ENCODE data around the gene ST6GALNAC3. TPM values are rescaled to one million over a fixed set of nuclear protein-coding genes. Genes with fewer than 3 reads are reported as not detected.

The ST6GALNAC3 gene
- total RNA-seq, 2 donors from 2014 or later: 0.28 TPM; not detected in 1

DNA sequence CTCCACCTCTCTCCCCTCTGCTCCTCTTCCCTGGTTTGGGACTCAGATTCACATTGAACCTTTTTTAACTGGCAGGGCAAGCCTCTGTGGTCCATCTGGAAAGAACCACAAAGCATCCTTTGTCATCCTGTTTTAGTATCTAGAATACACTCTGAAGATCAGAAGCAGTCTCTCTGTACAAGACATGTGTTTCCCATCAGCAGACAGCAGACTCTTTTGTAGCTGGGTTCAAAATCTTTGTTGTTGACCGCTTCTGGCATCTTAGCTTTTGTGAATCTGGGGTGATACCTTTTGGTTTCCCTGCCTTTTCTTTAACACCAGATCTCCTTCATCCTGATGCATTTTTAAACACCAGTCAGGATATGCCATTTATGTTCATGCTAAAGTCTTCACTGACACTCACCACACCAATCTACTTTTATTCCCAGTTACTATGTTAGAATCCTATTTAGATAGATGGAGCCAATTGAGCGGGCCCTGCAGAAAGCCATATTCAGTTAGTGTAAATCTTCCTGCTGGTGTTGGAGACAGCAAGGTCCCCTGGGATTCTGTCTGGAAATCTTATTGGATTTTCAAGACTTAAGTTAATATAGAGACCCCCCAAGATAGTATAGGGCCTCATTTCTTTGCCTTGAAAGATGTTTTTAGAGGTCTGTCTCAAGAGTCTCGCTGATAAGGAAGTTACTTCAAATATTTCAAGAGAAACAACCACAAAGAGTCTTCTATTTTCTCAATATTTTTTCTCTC lies 51.1 kb downstream of the ST6GALNAC3 start:
- Mint-ChIP-seq H3K4me1 (ENCODE audit: low read depth in 2 of 2) (peaks cover 0 to 2% of the 10 kb centered on the region in 2 donors), H3K27ac (no peak overlapping the region), H3K9me3 (no peaks in the 10 kb centered on the region), H3K36me3 (no peaks in the 10 kb centered on the region), H3K27me3 (peaks cover 6 to 17% of the 10 kb centered on the region in 2 donors), H3K4me3 (no peak overlapping the region)
- DNase-seq (ENCODE audit: low spot score): no peak
- ATAC-seq: no peak

DNA sequence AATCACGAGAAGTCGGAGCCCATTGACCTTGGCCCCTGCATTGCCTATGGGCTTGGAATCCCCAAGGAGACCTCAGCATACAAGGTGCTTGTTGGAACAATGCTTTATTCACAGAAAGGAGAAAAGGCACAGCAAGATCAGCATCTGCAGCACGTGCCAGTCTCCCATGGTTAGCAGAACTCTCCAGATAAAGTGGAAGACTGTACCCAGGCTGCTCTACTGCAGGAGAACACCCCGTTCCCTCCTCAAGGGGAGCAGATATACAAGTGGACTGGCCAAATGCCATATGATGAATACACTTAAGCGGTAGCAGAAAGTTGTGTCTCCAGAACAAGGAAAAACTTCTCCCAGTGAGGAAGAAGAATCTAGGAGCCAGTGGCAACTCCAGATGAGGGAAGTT lies 53.5 kb downstream of the ST6GALNAC3 start:
- Mint-ChIP-seq H3K4me1 (ENCODE audit: low read depth in 2 of 2) (no peaks in the 10 kb centered on the region), H3K36me3 (no peaks in the 10 kb centered on the region), H3K27me3 (peaks cover 2 to 23% of the 10 kb centered on the region in 2 donors), H3K9me3 (no peaks in the 10 kb centered on the region), H3K27ac (no peak overlapping the region), H3K4me3 (no peak overlapping the region)
- ATAC-seq (no peak), DNase-seq (ENCODE audit: low spot score) (no peak)

DNA sequence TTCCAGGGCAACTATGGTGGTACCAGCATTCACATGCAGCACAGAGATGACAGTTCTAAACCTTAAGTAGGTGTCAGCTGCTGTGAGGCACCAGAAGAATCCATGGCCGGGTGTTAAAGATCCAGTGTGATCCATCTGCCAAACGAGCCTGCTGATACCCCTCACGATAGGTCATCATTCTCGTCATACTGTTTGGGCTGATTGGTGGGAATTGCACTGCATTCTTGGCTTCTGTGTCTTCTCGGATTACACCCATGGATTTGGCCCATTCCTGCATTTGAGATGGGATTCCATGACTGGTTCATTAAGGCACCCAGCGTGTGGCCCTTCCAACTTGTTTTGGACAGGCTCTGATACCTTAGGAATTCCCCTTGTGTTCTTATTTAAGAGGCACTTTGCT lies 55.2 kb downstream of the ST6GALNAC3 start:
- Mint-ChIP-seq H3K4me1 (ENCODE audit: low read depth in 2 of 2) (no peaks in the 10 kb centered on the region), H3K36me3 (no peaks in the 10 kb centered on the region), H3K27me3 (peaks cover 2 to 23% of the 10 kb centered on the region in 2 donors), H3K27ac (no peak overlapping the region), H3K9me3 (no peaks in the 10 kb centered on the region), H3K4me3 (no peak overlapping the region)
- DNase-seq (ENCODE audit: low spot score): no peak
- ATAC-seq: no peak

GRCh38 chr1:76130992-76131391 lies 56.4 kb downstream of the ST6GALNAC3 start:
- Mint-ChIP-seq H3K27me3 (peaks cover 2 to 17% of the 10 kb centered on the region in 2 donors), H3K4me1 (ENCODE audit: low read depth in 2 of 2) (no peaks in the 10 kb centered on the region), H3K9me3 (no peaks in the 10 kb centered on the region), H3K27ac (no peak overlapping the region), H3K36me3 (no peaks in the 10 kb centered on the region), H3K4me3 (no peak overlapping the region)
- DNase-seq (ENCODE audit: low spot score) (no peak), ATAC-seq (no peak)

- ATAC-seq: no peak
- DNase-seq (ENCODE audit: low spot score): no peak
- H3K36me3 Mint-ChIP-seq: no peaks in the 10 kb centered on the region
- no peaks in the 10 kb centered on the region for H3K9me3 Mint-ChIP-seq
- no peaks in the 10 kb centered on the region for H3K4me1 Mint-ChIP-seq (ENCODE audit: low read depth in 2 of 2)
- peaks cover 0 to 11% of the 10 kb centered on the region in 2 donors for H3K27me3 Mint-ChIP-seq
- H3K4me3 Mint-ChIP-seq: no peak overlapping the region
- H3K27ac Mint-ChIP-seq: no peak overlapping the region
Measured at GRCh38 chr1:76133977-76134376, 59.4 kb downstream of the ST6GALNAC3 start.

DNA sequence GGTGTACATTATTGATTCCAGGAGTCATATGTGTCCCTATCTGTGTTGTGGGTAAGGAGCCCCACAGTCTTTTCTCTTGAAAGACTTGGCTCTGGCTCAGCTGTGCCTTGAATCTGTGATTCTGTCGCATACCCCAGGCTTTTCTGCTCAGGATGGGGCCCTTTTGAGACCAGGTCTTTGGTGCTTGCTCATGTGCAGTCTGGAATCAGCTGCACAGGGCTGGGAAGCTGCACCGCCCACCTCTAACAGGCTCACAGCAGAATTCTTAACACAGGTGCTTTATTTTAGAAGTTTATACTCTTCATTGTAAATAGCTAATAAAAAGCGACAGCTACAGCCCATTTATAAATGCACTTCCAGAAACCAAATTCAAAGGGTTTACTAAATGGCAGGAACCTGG lies 61.3 kb downstream of the ST6GALNAC3 start:
- peaks cover 3 to 19% of the 10 kb centered on the region in 2 donors for H3K27me3 Mint-ChIP-seq

DNA sequence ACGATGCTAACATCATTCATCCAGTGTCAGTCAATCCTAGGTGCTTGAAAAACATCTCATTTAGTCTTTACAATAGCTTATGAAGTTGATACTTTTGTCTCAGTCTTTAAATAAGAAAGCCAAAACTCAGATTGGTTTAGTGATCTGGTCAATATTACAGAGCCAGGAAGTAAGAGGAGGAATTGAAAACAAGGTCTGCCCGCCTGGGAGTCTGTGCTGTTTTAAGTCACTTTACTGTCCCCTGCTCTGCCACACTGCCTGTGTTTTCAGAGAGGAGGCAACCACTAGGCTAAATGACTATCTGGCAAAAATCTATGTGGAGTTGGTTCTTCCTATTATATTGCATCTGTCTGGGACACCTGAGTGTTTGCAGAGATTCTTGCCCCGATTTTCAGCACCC lies 62.3 kb downstream of the ST6GALNAC3 start:
- no peak for DNase-seq (ENCODE audit: low spot score)
- Mint-ChIP-seq H3K27ac (no peak overlapping the region), H3K9me3 (no peaks in the 10 kb centered on the region), H3K27me3 (peaks cover 6 to 19% of the 10 kb centered on the region in 2 donors), H3K4me3 (no peak overlapping the region), H3K36me3 (no peaks in the 10 kb centered on the region), H3K4me1 (ENCODE audit: low read depth in 2 of 2) (no peaks in the 10 kb centered on the region)
- ATAC-seq: no peak

More for the DNA sequence above, 61.3 kb downstream of the ST6GALNAC3 start:
- Mint-ChIP-seq H3K9me3 (no peaks in the 10 kb centered on the region), H3K27ac (no peak overlapping the region), H3K36me3 (no peaks in the 10 kb centered on the region), H3K4me1 (ENCODE audit: low read depth in 2 of 2) (no peaks in the 10 kb centered on the region), H3K4me3 (no peak overlapping the region)
- ATAC-seq: no peak
- no peak for DNase-seq (ENCODE audit: low spot score)

DNA sequence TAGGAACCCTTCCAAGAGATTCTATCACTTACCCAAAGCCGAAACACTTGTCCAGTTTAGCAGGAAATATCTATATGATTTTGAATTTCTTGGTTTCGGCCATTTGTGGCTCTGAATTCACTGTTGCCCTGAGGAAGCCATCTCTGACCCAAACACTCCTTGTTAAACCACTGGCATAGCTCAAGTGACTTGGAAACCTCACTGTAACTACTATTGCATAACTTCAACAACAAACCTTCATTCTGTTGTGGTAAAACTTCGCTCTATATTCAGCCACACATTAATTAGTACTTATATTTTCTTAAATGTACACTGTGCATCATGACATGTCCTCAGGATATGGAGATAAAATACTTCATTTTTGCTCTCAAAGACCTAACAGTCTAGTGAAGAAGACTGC lies 63.2 kb downstream of the ST6GALNAC3 start:
- no peaks in the 10 kb centered on the region for H3K9me3 Mint-ChIP-seq
- H3K27ac Mint-ChIP-seq: no peak overlapping the region
- H3K4me1 Mint-ChIP-seq (ENCODE audit: low read depth in 2 of 2): no peaks in the 10 kb centered on the region
- H3K4me3 Mint-ChIP-seq: no peak overlapping the region
- DNase-seq (ENCODE audit: low spot score) (no peak), ATAC-seq (no peak)
- H3K36me3 Mint-ChIP-seq: no peaks in the 10 kb centered on the region
- peaks cover 6 to 13% of the 10 kb centered on the region in 2 donors for H3K27me3 Mint-ChIP-seq

GRCh38 chr1:76138217-76138616 lies 63.7 kb downstream of the ST6GALNAC3 start:
- ATAC-seq (no peak), DNase-seq (ENCODE audit: low spot score) (no peak)
- H3K4me1 Mint-ChIP-seq (ENCODE audit: low read depth in 2 of 2): no peaks in the 10 kb centered on the region
- H3K9me3 Mint-ChIP-seq: no peaks in the 10 kb centered on the region
- H3K27ac Mint-ChIP-seq: no peak overlapping the region
- no peak overlapping the region for H3K4me3 Mint-ChIP-seq
- H3K36me3 Mint-ChIP-seq: no peaks in the 10 kb centered on the region
- peaks cover 6 to 13% of the 10 kb centered on the region in 2 donors for H3K27me3 Mint-ChIP-seq

DNA sequence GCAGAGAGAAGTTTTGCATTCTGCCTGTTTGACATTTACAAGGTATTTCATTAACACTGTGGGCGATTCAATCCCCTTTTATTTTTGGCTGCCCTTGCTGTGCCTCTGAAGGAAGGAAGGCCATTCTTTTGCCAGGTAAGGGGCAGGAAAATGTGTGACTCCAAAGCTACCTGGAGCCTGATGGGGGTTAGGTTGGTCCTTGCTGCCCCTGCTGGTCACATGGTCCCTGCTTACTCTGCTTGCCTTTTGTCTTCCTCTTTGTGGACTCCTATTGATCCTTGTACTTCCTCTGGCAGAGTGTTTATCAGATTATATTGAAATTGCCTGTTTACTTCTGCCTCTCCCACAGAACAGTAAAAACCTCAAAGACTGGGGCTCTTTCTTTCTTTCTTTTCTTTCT lies 65.7 kb downstream of the ST6GALNAC3 start:
- no peak for ATAC-seq
- no peak overlapping the region for H3K4me3 Mint-ChIP-seq

GRCh38 chr1:76141929-76142328 lies 67.4 kb downstream of the ST6GALNAC3 start:
- Mint-ChIP-seq H3K36me3 (no peaks in the 10 kb centered on the region), H3K4me1 (ENCODE audit: low read depth in 2 of 2) (no peaks in the 10 kb centered on the region), H3K4me3 (no peak overlapping the region), H3K9me3 (no peaks in the 10 kb centered on the region), H3K27me3 (peaks cover 14 to 22% of the 10 kb centered on the region in 2 donors), H3K27ac (no peak overlapping the region)
- no peak for DNase-seq (ENCODE audit: low spot score)
- no peak for ATAC-seq

More for the DNA sequence above, 65.7 kb downstream of the ST6GALNAC3 start:
- peaks cover 6 to 13% of the 10 kb centered on the region in 2 donors for H3K27me3 Mint-ChIP-seq
- no peaks in the 10 kb centered on the region for H3K4me1 Mint-ChIP-seq (ENCODE audit: low read depth in 2 of 2)
- no peaks in the 10 kb centered on the region for H3K36me3 Mint-ChIP-seq
- DNase-seq (ENCODE audit: low spot score): no peak
- H3K9me3 Mint-ChIP-seq: no peaks in the 10 kb centered on the region
- no peak overlapping the region for H3K27ac Mint-ChIP-seq

DNA sequence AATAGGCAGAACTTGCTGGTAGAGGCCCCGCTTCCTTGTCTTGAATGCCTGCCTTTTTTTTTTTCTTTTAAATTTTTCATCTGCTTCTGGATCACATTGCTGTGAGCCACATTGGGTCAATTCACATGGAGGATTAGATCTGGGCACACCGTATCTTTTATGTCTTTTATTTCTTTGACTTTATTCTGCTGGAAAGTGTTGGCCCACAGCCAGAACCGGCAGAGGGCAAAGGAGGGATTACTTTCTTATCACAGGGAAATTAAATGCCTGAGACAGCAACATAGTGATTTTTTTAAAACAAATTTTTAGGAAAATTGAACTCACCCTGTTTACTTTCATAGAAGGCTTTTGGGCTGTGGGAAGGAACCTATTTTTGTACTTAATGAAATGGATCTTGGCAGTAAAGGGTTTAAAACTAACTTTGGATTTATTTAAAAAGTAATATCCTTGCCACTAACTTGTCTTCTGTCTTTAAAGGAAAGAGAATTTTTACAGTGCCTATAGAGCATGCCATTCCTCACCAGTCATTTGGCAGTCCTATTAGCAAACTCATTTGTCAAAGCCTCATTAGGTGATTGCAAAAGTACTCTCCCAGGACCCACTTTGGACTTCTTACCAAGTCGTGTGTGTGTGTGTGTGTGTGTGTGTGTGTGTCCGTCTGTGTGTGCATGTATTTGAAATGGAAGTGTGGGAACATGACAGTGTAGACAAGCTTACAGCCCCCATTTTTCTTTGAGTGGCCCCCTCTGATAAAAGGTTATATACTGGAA lies 68.4 kb downstream of the ST6GALNAC3 start:
- no peak overlapping the region for H3K4me3 Mint-ChIP-seq
- ATAC-seq: no peak
- H3K9me3 Mint-ChIP-seq: no peaks in the 10 kb centered on the region
- no peak for DNase-seq (ENCODE audit: low spot score)
- peaks cover 19 to 32% of the 10 kb centered on the region in 2 donors for H3K27me3 Mint-ChIP-seq
- H3K27ac Mint-ChIP-seq: no peak overlapping the region
- no peaks in the 10 kb centered on the region for H3K4me1 Mint-ChIP-seq (ENCODE audit: low read depth in 2 of 2)
- no peaks in the 10 kb centered on the region for H3K36me3 Mint-ChIP-seq

DNA sequence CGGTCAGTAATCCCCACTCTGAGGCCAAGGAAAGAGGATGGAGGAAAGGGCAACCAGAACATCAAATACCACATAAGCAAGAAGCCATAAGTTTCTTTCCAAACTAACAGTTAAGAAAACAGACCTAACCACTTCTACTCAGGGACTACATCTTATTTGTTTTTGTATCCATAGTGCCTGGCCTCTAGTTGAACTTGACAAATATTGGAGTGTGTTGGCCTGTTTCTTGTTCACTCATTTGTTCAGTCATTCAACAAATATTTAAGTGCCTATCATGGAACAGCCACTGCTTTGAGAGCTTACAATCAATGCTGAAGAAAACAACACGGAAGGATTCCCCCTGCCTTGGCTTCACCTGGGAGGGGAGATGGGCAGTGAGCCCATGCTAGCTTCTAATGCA lies 69.7 kb downstream of the ST6GALNAC3 start:
- H3K27ac Mint-ChIP-seq: no peak overlapping the region
- H3K9me3 Mint-ChIP-seq: no peaks in the 10 kb centered on the region
- peaks cover 22 to 38% of the 10 kb centered on the region in 2 donors for H3K27me3 Mint-ChIP-seq

GRCh38 chr1:76145332-76145731 lies 70.8 kb downstream of the ST6GALNAC3 start:
- H3K4me1 Mint-ChIP-seq (ENCODE audit: low read depth in 2 of 2): no peaks in the 10 kb centered on the region
- H3K27me3 Mint-ChIP-seq: peaks cover 24 to 39% of the 10 kb centered on the region in 2 donors
- H3K27ac Mint-ChIP-seq: no peak overlapping the region
- H3K36me3 Mint-ChIP-seq: no peaks in the 10 kb centered on the region
- no peak overlapping the region for H3K4me3 Mint-ChIP-seq
- ATAC-seq (no peak), DNase-seq (ENCODE audit: low spot score) (no peak)
- no peaks in the 10 kb centered on the region for H3K9me3 Mint-ChIP-seq

More for the DNA sequence above, 69.7 kb downstream of the ST6GALNAC3 start:
- Mint-ChIP-seq H3K4me3 (no peak overlapping the region), H3K4me1 (ENCODE audit: low read depth in 2 of 2) (no peaks in the 10 kb centered on the region), H3K36me3 (no peaks in the 10 kb centered on the region)
- DNase-seq (ENCODE audit: low spot score) (no peak), ATAC-seq (no peak)
